Subcutaneous adipose tissue (tissue), 4 donors: Measurements from ENCODE around the gene TCF7L2. TPM values are rescaled to one million over a fixed set of nuclear protein-coding genes. Genes with fewer than 3 reads are reported as not detected.

Source experiments
- total RNA-seq, 4 donors: library from RNA; depleted of rRNA; stranded (reverse); fragments of >200 nt; gene quantifications; one replicate each; pipeline ENCODE4 v1.1.0, GENCODE V29; 2016
- TF ChIP-seq, protein P1 (sequence below): fragments of 450-650 bp; IDR thresholded peaks from one replicate; pipeline ENCODE4 v1.5.1; 2016; ENCODE audit warnings: low read depth, mild to moderate bottlenecking, control low read depth, antibody characterized with exemption, moderate library complexity

TCF7L2 gene
- total RNA-seq, 4 donors from 2014 or later = 24.3 to 70.1 (median 43.5) TPM

GRCh38 chr10:113056441-113057021, 106.5 kb downstream of the TCF7L2 start:
- TF ChIP-seq, protein P1, sequence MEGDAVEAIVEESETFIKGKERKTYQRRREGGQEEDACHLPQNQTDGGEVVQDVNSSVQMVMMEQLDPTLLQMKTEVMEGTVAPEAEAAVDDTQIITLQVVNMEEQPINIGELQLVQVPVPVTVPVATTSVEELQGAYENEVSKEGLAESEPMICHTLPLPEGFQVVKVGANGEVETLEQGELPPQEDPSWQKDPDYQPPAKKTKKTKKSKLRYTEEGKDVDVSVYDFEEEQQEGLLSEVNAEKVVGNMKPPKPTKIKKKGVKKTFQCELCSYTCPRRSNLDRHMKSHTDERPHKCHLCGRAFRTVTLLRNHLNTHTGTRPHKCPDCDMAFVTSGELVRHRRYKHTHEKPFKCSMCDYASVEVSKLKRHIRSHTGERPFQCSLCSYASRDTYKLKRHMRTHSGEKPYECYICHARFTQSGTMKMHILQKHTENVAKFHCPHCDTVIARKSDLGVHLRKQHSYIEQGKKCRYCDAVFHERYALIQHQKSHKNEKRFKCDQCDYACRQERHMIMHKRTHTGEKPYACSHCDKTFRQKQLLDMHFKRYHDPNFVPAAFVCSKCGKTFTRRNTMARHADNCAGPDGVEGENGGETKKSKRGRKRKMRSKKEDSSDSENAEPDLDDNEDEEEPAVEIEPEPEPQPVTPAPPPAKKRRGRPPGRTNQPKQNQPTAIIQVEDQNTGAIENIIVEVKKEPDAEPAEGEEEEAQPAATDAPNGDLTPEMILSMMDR = no peak

DNA sequence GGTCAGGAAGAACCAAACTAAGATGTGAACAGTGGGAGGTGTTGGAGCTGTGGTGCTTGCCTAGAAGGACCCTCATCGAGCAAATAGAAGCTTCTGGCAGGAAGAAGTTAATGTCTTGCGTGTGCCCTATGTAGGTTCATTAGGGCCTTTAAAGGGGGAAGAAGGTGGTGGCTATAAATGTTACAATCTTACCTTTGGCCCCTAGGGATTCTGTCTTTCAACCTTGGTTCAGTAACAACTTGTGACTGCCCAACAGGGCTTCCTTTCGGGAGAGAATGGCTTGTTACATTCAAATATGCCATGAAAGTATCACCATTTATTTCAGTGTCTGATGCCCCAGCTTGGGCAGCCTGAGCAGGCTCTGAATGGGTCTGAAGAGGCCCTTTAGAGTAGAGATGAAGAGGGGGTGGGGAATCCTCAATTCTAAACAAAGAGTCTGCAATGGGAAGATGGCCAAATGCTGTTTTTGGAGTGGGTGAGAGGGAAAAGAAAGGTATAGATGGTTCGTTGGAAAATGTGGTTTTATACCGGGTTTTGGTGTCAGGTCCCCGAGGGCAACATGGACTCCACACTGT, 108.0 kb downstream of the TCF7L2 start:
- TF ChIP-seq, protein P1 = no peak

GRCh38 chr10:113058523-113059370, 108.7 kb downstream of the TCF7L2 start:
- TF ChIP-seq, protein P1 = no peak

GRCh38 chr10:113059371-113059780, 109.3 kb downstream of the TCF7L2 start:
- TF ChIP-seq, protein P1 = no peak

GRCh38 chr10:113060201-113061053, 110.4 kb downstream of the TCF7L2 start:
- TF ChIP-seq, protein P1 = no peak

- TF ChIP-seq, protein P1 = no peak
Observed at GRCh38 chr10:113061054-113061430, 111.0 kb downstream of the TCF7L2 start.
